ENCODE data around the gene RAB6B.

The RAB6B gene

GRCh38 chr3:133928903-133929607 lies 33.4 kb upstream of the RAB6B start:
- H3K4me3 ChIP-seq (ENCODE audit: low read depth, low read length) = no peak overlapping the region
- DNase-seq (ENCODE audit: low read depth) = no peak
- TF ChIP-seq CTCF (conservative IDR thresholded peaks at IDR 0.05; ENCODE audit: low read depth, low read length) = no peak

GRCh38 chr3:133928136-133928893 lies 32.6 kb upstream of the RAB6B start:
- TF ChIP-seq CTCF (conservative IDR thresholded peaks at IDR 0.05; ENCODE audit: low read depth, low read length) = no peak
- no peak for DNase-seq (ENCODE audit: low read depth)
- H3K4me3 ChIP-seq (ENCODE audit: low read depth, low read length) = no peak overlapping the region

DNA sequence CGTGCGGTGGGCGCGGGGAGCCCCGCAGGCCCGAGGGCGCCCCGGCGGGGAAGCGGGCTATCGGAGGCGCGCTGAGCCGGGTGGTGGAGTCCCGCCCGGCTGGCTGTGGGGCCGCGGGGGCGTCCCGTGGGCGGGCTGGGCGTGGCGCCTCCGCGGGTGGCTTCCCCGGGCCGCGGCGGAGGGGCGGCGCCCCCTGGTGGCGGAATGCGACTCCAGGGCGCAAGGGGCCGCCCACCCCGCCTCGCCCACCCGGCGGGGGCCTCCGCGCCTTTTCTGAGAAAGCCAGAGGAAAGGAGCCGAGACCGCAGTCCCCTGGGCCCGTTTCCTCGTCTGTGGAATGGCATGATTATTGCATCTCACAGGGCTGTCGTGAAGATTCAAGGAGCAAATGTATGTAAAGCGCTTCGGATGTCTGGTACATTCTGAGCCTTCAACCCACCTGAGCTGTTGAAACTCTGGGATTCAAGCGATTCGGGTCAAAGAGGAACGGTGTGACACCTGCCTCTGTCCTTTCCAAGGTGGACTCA lies 31.9 kb upstream of the RAB6B start:
- no peak for DNase-seq (ENCODE audit: low read depth)
- TF ChIP-seq CTCF (conservative IDR thresholded peaks at IDR 0.05; ENCODE audit: low read depth, low read length) = peak; percentile 47
- peak overlapping the region; percentile 55 for H3K4me3 ChIP-seq (ENCODE audit: low read depth, low read length)

DNA sequence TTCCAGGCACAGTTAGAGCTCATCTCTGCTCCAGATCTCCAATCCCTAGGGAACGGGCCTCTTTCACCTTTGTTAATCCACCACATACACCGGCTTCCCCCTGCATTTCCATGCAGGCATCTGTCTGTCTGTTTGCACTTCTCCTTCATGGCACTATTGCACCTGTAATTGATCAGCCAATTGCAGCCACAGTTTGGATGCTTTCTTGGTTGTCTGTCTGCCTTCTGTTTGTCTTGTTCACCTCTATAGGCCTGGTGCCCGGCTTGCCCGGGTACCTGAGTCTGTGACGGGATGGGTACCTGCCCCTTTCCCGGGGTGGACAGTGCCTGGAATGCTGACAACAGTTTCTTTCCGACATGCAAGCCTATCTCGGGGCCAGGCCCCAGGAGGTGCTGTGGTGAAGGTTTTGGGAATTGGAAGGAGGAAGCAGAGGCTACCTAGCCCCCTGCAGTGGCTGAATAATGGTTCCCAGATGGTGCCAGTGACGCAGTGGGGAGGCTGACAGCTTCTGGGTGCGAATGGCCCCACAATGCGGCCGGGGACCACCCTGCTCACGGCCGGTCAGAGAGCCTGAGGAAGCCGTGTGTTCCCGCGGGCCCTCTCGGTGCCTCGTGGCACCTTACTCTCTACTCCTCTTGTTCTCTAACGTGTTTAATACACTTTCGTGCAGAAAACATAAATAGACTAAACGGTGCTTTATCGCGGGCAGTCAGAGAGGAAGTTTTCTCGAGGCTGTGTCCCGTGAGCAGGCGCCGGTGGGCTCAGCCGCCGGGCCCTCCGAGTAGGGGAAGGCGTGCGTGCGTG lies 31.3 kb upstream of the RAB6B start:
- DNase-seq (ENCODE audit: low read depth) = no peak
- TF ChIP-seq CTCF (conservative IDR thresholded peaks at IDR 0.05; ENCODE audit: low read depth, low read length) = peak; percentile 37
- peak overlapping the region; percentile 55 for H3K4me3 ChIP-seq (ENCODE audit: low read depth, low read length)

DNA sequence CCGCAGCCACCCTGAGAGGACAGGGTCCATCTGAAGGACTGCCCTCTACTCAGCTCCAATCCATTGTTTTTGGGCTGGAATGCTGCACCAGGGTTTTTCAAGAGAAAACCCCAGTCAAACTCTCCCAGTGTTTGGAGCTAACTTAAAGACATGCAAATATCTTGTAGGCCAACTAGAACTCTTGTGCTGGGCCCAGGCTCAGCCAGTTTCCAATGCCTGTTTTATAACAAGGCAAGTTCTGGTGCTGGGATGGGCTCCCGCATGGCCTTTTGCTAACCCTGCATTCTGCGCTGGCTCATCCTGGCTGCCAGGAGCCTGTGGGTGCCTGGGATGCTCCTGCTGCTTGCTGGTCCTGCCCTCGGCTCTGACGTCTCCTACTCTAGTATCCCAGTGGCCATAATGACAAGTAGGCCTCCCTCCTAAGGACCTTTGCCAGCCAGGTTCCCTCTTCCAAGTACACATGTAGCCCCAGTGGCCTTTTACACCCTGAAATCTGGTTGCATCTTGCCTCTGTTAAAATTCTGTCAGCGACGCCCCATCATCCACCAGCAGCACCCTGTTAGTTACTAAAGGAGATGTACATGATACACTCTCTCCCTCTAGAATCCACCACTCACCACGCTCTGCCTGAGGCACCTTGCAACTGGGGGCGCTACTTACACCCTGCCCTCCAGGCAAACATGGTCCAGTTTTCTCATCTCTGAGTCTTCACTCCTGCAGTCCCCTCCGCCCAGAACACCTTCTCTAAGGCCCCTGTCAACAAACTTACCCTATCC lies 30.5 kb upstream of the RAB6B start:
- DNase-seq (ENCODE audit: low read depth) = no peak
- no peak overlapping the region for H3K4me3 ChIP-seq (ENCODE audit: low read depth, low read length)
- TF ChIP-seq CTCF (conservative IDR thresholded peaks at IDR 0.05; ENCODE audit: low read depth, low read length) = no peak

- no peak for TF ChIP-seq CTCF (conservative IDR thresholded peaks at IDR 0.05; ENCODE audit: low read depth, low read length)
- DNase-seq (ENCODE audit: low read depth) = peak; percentile 38
- H3K4me3 ChIP-seq (ENCODE audit: low read depth, low read length) = no peak overlapping the region
These were observed 28.4 kb upstream of the RAB6B start for GRCh38 chr3:133924041-133924440.
